ENCODE results near the gene PIK3R1.

DNA sequence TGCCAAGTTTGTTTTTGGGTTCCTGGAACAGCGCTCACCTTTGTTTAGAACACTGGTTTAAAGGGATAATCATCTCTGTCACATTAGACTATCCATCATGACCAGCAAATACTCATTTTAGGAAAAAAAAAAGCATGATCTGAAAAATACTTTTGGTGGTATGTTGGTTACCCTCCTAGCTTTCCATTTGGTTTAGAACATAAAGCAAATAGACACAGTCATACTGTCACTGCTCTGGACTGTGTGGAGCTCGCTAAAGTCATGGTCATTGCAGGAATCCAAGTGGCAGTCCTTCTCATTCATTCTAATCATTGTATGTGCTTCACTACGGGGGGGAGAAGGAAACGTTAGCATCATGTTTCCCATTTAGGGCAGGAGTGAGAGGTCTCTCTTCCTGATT lies 83.5 kb downstream of the PIK3R1 start:
- TF ChIP-seq CTCF (IDR thresholded peaks at IDR 0.05) (no peak), POLR2A (IDR thresholded peaks at IDR 0.05) (no peak)

All from Peyer's patch (tissue), 4 donors.